ES-I3 (cell line): ENCODE data around the gene PRDX3.

Source experiments
- H3K36me3 ChIP-seq: 2 replicates; pipeline ENCODE4 v1.6.1; 2013; ENCODE audit warnings: mild to moderate bottlenecking, low read length, control low read depth, moderate library complexity; ENCODE audit not compliant: insufficient read depth
- H3K4me1 ChIP-seq: 2 replicates; pipeline ENCODE4 v1.6.1; 2013; ENCODE audit warnings: mild to moderate bottlenecking, control low read depth, low read length; ENCODE audit not compliant: insufficient read depth
- H3K9ac ChIP-seq: 2 replicates; pipeline ENCODE4 v1.6.1; 2013; ENCODE audit warnings: low read depth, mild to moderate bottlenecking, low read length, moderate library complexity
- H3K9me3 ChIP-seq: 2 replicates; pipeline ENCODE4 v1.6.1; 2013; ENCODE audit warnings: mild to moderate bottlenecking, low read length, moderate library complexity; ENCODE audit not compliant: control insufficient read depth, insufficient read depth

PRDX3 gene

DNA sequence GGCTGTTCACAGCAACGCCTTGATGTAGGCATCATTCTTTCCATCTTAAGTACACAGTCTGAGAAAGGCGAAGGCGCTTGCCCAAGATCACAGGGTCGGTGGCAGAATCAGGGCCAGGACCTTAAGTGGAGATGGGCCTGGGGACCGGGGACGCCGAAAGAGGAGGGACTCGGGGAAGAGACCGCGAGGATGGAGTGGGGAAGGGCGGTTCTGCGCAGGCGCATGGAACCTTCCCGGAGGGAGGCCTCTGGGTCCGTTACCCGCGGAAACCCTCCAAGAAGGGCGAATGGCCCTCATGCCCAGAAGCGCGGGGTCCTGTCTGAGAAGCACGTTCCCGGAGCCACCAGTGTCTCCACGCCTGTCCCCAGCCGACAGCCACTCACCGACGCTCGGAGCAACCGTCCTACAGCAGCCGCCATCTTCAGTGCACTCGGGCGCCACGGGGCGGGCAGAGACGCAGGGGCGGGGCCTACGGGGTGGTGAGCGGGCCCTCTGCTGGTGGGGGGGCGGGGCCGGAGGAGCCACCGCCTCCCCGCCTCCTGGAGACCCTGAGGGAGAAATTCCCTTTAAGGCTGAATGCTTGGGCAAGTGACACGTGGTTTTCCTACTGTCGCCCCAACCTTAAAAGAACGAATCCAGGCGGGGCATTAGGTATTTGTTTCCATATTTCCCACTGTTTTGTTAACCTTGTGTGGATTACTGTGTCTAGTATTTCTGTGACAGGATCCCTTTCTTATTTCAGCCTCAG, at the start of gene PRDX3:
TSS of gene PRDX3 (minus strand) at position 441 of the 748 bp plus-strand sequence. CDS start at position 419, 22 bp downstream.
- Histone ChIP-seq H3K36me3 (peaks cover 16% of the 10 kb centered on the region), H3K9me3 (no peaks in the 10 kb centered on the region), H3K4me1 (no peaks in the 10 kb centered on the region), H3K9ac (peak within 1 kb of the TSS; percentile 81)

- Histone ChIP-seq H3K4me1 (peaks cover 2% of the 10 kb centered on the region; the same call in 1 of the 2 replicates), H3K36me3 (no peaks in the 10 kb centered on the region), H3K9me3 (no peaks in the 10 kb centered on the region), H3K9ac (no peak overlapping the region)
These were observed 49.2 kb upstream of the PRDX3 start for GRCh38 chr10:119227825-119228224.

- Histone ChIP-seq H3K9me3 (no peaks in the 10 kb centered on the region), H3K9ac (no peak overlapping the region), H3K36me3 (no peaks in the 10 kb centered on the region), H3K4me1 (peaks cover 16% of the 10 kb centered on the region)
These were observed 46.6 kb upstream of the PRDX3 start for GRCh38 chr10:119225083-119225658.

DNA sequence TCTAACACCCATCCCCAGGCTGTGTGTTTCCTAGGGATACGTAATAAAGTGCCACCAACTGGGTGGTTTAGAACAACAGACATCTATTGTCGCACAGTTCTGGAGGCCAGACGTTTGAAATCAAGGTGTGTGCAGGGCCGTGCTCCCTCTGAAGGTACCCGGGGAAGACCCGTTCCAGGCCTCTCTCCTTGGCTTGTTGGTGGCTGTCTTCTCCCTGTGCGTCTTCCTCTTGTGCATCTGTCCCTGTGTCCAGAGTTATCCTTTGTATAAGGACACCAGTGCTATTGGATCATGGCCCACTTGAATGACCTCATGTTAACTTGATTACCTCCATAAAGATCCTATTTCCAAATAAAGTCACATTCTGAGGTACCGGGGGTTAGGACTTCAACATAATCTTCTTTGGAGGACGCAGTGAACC, 44.4 kb upstream of the PRDX3 start:
- H3K4me1 ChIP-seq: peaks cover 16% of the 10 kb centered on the region
- H3K9me3 ChIP-seq: no peaks in the 10 kb centered on the region
- no peaks in the 10 kb centered on the region for H3K36me3 ChIP-seq
- no peak overlapping the region for H3K9ac ChIP-seq

- no peak overlapping the region for H3K9ac ChIP-seq
- no peaks in the 10 kb centered on the region for H3K9me3 ChIP-seq
- H3K4me1 ChIP-seq: peaks cover 16% of the 10 kb centered on the region
These were observed 43.9 kb upstream of the PRDX3 start for GRCh38 chr10:119222537-119222936.

DNA sequence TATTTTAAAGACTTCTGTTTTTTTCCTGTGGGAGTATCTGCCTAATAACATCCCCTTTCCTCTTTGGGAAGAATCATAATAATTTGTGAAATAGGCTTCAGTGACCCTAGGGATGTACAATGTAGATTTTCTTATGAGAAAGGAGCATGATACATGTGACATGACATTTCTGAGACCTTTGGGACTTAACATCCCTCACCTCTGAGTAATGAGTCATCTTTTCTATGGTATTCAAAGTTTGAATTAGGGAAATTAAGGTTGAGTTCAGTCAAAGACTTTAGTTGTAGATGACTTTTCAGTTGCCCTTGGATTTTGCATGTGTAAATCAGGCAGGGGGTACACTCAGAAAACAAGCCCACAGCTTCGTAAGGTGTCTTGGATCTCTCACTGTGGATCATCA, 43.1 kb upstream of the PRDX3 start:
- Histone ChIP-seq H3K36me3 (no peaks in the 10 kb centered on the region; the same call in 1 of the 2 replicates), H3K9ac (no peak overlapping the region), H3K9me3 (no peaks in the 10 kb centered on the region), H3K4me1 (peaks cover 16% of the 10 kb centered on the region)

More at GRCh38 chr10:119222537-119222936, 43.9 kb upstream of the PRDX3 start:
- no peaks in the 10 kb centered on the region for H3K36me3 ChIP-seq

- no peak overlapping the region for H3K9ac ChIP-seq
- H3K9me3 ChIP-seq: no peaks in the 10 kb centered on the region
- no peaks in the 10 kb centered on the region; the same call in 1 of the 2 replicates for H3K36me3 ChIP-seq
- peaks cover 16% of the 10 kb centered on the region for H3K4me1 ChIP-seq
These were observed 42.6 kb upstream of the PRDX3 start for GRCh38 chr10:119221201-119221600.

DNA sequence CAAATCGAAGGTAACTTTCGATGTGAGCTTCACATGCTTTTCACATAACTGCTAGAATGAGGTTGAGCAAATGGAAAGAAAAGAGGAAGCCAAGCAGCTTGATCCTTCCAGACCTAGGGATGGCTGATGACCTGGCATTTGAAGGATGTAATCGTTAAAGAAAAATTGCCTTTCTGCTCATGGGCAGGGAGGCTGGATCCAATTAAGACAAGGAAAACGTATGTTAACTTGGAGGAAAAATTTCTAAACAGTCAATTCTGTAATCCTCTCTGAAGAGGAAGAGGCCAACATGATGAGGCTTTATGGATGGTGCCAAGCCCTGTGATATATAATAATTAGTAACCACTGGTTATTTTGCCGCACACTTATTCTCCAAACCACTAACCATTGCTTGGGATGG, 41.3 kb upstream of the PRDX3 start:
- H3K4me1 ChIP-seq: peaks cover 16% of the 10 kb centered on the region

GRCh38 chr10:119217991-119218490, 39.4 kb upstream of the PRDX3 start:
- Histone ChIP-seq H3K4me1 (peaks cover 16% of the 10 kb centered on the region), H3K36me3 (no peaks in the 10 kb centered on the region; the same call in 1 of the 2 replicates), H3K9ac (no peak overlapping the region), H3K9me3 (no peaks in the 10 kb centered on the region)

More for the DNA sequence above, 41.3 kb upstream of the PRDX3 start:
- Histone ChIP-seq H3K9me3 (no peaks in the 10 kb centered on the region), H3K9ac (no peak overlapping the region), H3K36me3 (no peaks in the 10 kb centered on the region; the same call in 1 of the 2 replicates)

GRCh38 chr10:119217401-119217800, 38.8 kb upstream of the PRDX3 start:
- Histone ChIP-seq H3K9ac (no peak overlapping the region), H3K36me3 (no peaks in the 10 kb centered on the region; the same call in 1 of the 2 replicates), H3K4me1 (peaks cover 11% of the 10 kb centered on the region), H3K9me3 (no peaks in the 10 kb centered on the region)

DNA sequence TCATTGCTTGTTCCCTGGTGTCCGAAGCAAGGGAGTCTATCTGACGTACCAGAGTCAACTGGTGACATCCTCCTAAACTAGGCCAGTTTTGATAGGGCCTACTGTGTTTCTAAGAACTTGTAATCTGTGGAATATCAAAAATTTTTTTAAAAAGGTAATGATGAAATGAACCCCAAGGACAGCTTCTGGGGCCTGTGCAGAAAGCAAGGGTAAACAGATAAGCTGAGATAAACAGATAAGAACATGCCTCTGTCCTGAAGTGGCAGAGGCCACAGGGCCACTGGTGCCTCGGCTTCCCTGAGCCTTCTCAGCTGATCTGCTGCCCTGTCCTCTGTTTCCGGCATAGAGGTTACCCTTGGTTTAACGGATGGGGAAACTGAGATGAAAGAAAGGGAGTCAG, 37.5 kb upstream of the PRDX3 start:
- Histone ChIP-seq H3K4me1 (peaks cover 9% of the 10 kb centered on the region), H3K36me3 (no peaks in the 10 kb centered on the region; the same call in 1 of the 2 replicates), H3K9ac (no peak overlapping the region), H3K9me3 (no peaks in the 10 kb centered on the region)

- Histone ChIP-seq H3K4me1 (peaks cover 11% of the 10 kb centered on the region), H3K9ac (no peak overlapping the region), H3K9me3 (no peaks in the 10 kb centered on the region), H3K36me3 (no peaks in the 10 kb centered on the region; the same call in 1 of the 2 replicates)
These were observed 36.8 kb upstream of the PRDX3 start for GRCh38 chr10:119215371-119215770.

DNA sequence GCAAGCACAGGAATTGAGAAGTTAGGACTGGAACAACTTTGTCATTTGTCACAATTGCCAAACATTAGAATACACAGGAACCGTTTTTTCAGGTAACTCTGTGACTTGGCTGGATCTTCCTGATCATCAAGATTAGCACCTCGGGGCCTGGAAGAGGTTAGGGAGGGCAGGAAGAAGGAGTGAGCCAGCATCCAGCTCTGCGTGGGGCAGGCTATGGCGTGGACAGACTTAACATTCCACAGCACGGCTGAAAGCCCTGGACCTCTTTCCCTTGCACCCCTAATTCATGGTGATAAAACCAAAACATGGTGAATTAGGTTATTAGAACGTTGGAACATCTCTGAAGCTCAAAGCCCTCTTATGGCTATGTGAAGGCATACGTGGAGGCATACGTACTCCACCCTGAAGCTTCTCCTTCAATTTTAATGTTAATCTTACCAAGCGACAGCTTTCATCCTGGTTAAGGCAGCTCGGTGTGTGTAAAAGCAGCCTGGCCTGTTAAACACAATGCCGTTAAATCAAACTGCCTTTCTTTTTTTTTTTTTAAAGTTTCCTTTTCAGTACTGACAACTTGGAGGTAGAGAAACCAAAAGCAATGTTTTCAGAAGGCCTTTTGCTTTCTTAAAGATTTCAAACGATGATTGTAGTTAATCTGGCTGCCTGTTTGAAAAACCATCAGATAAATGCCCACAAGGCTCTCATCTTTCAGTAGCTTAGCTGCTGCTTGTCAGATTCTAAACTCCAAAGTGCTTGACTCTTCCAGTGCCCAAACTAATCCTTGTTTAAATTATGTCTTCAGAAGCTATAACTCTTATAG, 33.2 kb upstream of the PRDX3 start:
- no peak overlapping the region for H3K9ac ChIP-seq
- H3K36me3 ChIP-seq: no peaks in the 10 kb centered on the region
- no peaks in the 10 kb centered on the region for H3K9me3 ChIP-seq
- H3K4me1 ChIP-seq: peaks cover 26% of the 10 kb centered on the region

GRCh38 chr10:119211176-119211575, 32.6 kb upstream of the PRDX3 start:
- H3K4me1 ChIP-seq: peaks cover 26% of the 10 kb centered on the region
- H3K9me3 ChIP-seq: no peaks in the 10 kb centered on the region
- no peak overlapping the region for H3K9ac ChIP-seq
- no peaks in the 10 kb centered on the region for H3K36me3 ChIP-seq
